Suppressor macrophage treated with lipopolysaccharide for 4 hours (primary cell): ENCODE measurements around the gene DST.

Experiments
- DNase-seq: peaks from one replicate; pipeline ENCODE4 v3.0.0-alpha.2; 2020

DST gene

DNA sequence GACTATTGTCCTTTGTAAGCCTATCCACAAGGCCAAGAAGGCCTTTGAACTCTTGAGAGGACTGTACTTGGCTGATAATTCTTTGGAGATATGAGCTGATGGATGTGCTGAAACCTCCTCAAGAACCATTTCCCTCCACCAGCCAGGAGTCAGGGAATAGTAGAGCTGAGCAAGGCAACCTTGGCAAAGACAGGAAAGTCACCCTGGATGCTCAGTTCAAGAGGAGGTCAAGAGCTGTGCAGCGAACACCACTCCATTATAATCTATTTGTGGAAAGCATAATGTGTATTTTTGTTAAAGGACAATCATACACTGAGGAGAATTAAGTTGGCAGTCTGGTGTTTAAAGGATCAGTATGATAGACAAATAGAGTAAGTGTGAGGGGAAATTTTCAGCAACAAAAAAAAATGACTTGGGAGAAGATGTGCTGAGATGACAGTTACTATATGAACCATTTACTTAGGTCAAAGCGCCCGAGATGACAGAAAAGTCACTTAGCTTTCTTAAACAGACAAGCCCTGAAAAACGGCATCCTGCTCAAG lies 218.1 kb downstream of the DST start:
- no peak for DNase-seq

DNA sequence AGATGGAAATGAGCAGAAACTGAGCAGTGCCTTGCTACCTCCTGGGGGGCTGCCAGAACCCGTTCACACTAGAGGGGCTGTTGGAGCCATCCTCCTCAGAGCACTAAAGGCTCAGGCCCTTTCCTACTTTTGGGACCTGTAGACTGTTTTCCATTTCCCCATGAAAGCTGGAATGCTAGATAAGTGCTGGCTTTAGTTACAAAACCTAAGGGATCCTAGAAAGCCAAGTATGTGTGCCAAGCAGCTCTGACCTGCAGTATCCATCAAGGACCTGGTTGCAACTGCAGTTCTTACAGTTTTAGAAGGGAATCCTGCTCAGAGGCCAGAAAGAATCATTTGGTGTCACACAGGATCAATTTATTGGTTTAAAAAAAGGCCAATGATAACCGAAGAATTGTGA lies 218.6 kb downstream of the DST start:
- no peak for DNase-seq

GRCh38 chr6:56420296-56420695 lies 222.4 kb downstream of the DST start:
- no peak for DNase-seq

DNA sequence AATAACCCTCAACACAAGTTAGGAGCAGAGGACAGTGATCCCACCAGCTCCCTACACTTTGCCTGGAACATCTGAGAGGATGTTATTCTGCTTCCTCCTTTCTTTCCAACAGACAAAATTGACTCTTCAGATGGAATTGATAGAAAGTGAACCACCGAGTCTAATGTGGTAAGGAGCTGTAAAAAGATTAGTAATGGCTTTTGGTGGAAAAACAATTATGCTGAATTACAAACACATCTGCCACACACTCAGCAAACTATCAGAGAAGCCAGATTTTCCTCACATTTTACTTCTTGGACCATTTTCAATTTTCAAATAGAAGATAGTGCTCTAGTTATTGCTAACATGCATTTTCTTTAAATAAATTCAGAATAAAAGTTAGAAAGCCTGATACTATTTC lies 223.5 kb downstream of the DST start:
- DNase-seq, result no peak

GRCh38 chr6:56417823-56418222 lies 224.9 kb downstream of the DST start:
- no peak for DNase-seq

GRCh38 chr6:56416247-56416646 lies 226.4 kb downstream of the DST start:
- no peak for DNase-seq

DNA sequence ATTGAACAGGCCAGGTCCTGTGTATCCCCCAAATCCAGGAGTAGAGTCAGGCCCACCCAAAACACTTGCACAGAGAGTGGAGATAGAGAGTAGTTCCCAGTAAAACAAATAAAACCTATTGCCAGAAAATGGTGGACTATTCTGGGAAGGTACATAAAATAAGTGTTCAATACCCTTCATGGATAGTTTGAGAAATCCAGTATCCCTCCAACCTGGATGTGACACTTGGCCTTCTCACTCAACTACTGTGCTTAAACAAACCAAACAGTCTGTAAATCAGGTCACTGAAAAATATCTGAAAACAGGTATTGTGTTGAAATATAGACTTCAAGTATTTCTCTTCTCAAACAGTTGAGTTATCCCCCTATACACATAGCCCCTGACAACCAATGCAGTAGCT lies 233.7 kb downstream of the DST start:
- DNase-seq, result no peak
